A549 (cell line): ENCODE results near the gene BNC2. TPM values are rescaled to one million over a fixed set of nuclear protein-coding genes. Genes with fewer than 3 reads are reported as not detected.

Source experiments
- ATAC-seq, 2 experiments: fragments of 200-7000 bp in 1 of 2; fragments of >200 bp in 1 of 2; cut with Nextera tagmentation in 1 of 2; cut with Tn5 transposase in 1 of 2; 3 replicates each; pipeline versions ENCODE4 v1.8.0 to v1.9.1; 2018 to 2020; ENCODE audit warnings: mild to moderate bottlenecking in 1 of 2, moderate library complexity in 1 of 2
- CTCF ChIA-PET: fragments of 300-600 bp; sonication (Branson Sonifier 250); formaldehyde crosslinking; extraction: SDS; loops from one replicate; lab custom pipeline; 2021; ENCODE audit warnings: antibody characterized with exemption, inconsistent platforms; lab: Yijun Ruan, JAX
- POLR2A ChIA-PET: fragments of 350-600 bp; formaldehyde crosslinking; extraction: SDS; loops from one replicate; lab custom pipeline; 2021; ENCODE audit warnings: antibody characterized with exemption, inconsistent platforms; lab: Yijun Ruan, JAX
- DNase-seq, 2 experiments: peaks; one replicate each; pipeline versions ENCODE4 v3.0.0 to v3.0.0-alpha.2; 2011 to 2016; ENCODE audit warnings: low read depth in 1 of 2, low spot score in 1 of 2
- FAIRE-seq: peaks from 2 replicates; lab custom pipeline; 2011; peaks lifted over from hg19 to GRCh38; lab: Jason Lieb, UNC
- H3K27ac ChIP-seq, 2 experiments: fragments of >200 bp; sonication (Bioruptor Twin); formaldehyde crosslinking; 3 replicates each; pipeline ENCODE4 v1.5.1; 2016 to 2017
- H3K4me1 ChIP-seq: fragments of >200 bp; sonication (Bioruptor Twin); formaldehyde crosslinking; 3 replicates; pipeline ENCODE4 v1.6.1; 2016
- H3K4me2 ChIP-seq: fragments of >200 bp; sonication (Bioruptor Twin); formaldehyde crosslinking; 3 replicates; pipeline ENCODE4 v1.6.1; 2016
- H3K4me3 ChIP-seq: fragments of >200 bp; sonication (Bioruptor Twin); formaldehyde crosslinking; 3 replicates; pipeline ENCODE4 v1.5.1; 2016
- H3K9me3 ChIP-seq: fragments of >200 bp; sonication (Bioruptor Twin); formaldehyde crosslinking; 3 replicates; pipeline ENCODE4 v1.6.1; 2016
- BHLHE40 ChIP-seq: IDR thresholded peaks from 2 replicates; pipeline ENCODE4 v1.6.1; 2012; ENCODE audit warnings: low read depth, low read length, inconsistent platforms
- CTCF ChIP-seq: fragments of >200 bp; sonication (Bioruptor Twin); formaldehyde crosslinking; IDR thresholded peaks from 3 replicates; pipeline ENCODE4 v1.5.1; 2016
- E2F6 ChIP-seq: IDR thresholded peaks from 2 replicates; pipeline ENCODE4 v1.6.1; 2012; ENCODE audit warnings: low read depth, borderline replicate concordance
- EHMT2 ChIP-seq: fragments of 200-600 bp; sonication (generic); IDR thresholded peaks from 2 replicates; pipeline ENCODE4 v1.6.1; 2016; ENCODE audit warnings: antibody characterized with exemption, low read depth, mild to moderate bottlenecking, moderate library complexity
- HES2 ChIP-seq: fragments of >200 bp; sonication (Bioruptor Twin); formaldehyde crosslinking; IDR thresholded peaks from 2 replicates; pipeline ENCODE4 v1.6.1; 2016
- HEYL ChIP-seq: fragments of 250-450 bp; sonication (Bioruptor Pico); IDR thresholded peaks from 2 replicates; pipeline ENCODE4 v1.8.0; 2021; ENCODE audit warnings: mild to moderate bottlenecking, moderate library complexity
- HMGXB4 ChIP-seq: fragments of 250-450 bp; sonication (Bioruptor Pico); IDR thresholded peaks from 2 replicates; pipeline ENCODE4 v1.5.0; 2021; ENCODE audit warnings: mild to moderate bottlenecking, moderate library complexity, borderline replicate concordance
- HOXB13 ChIP-seq: fragments of 250-450 bp; sonication (Bioruptor Pico); IDR thresholded peaks from 2 replicates; pipeline ENCODE4 v1.5.0; 2020; ENCODE audit warnings: low read depth, mild to moderate bottlenecking, moderate library complexity
- HOXB5 ChIP-seq: fragments of 250-450 bp; sonication (Bioruptor Pico); IDR thresholded peaks from 2 replicates; pipeline ENCODE4 v1.5.0; 2020; ENCODE audit warnings: mild to moderate bottlenecking, moderate library complexity
- KDM1A ChIP-seq: fragments of 200-600 bp; sonication (generic); IDR thresholded peaks from 2 replicates; pipeline ENCODE4 v1.6.1; 2016; ENCODE audit warnings: low read depth, mild to moderate bottlenecking
- MAFK ChIP-seq: fragments of 450-650 bp; IDR thresholded peaks from 2 replicates; pipeline ENCODE4 v1.6.1; 2014; ENCODE audit not compliant: partially characterized antibody
- MAZ ChIP-seq: fragments of 150-350 bp; IDR thresholded peaks from 2 replicates; pipeline ENCODE4 v1.6.1; 2014; ENCODE audit warnings: antibody characterized with exemption, low read depth, low read length, borderline replicate concordance
- MYC ChIP-seq: IDR thresholded peaks from 2 replicates; pipeline ENCODE4 v1.6.1; 2012; ENCODE audit warnings: mild to moderate bottlenecking, inconsistent platforms, low read length, improper control_type of control experiment, borderline replicate concordance
- NR3C1 ChIP-seq: fragments of >200 bp; sonication (Bioruptor Twin); formaldehyde crosslinking; IDR thresholded peaks from 3 replicates; pipeline ENCODE4 v1.6.1; 2017
- POLR2AphosphoS2 ChIP-seq: conservative IDR thresholded peaks from 2 replicates; pipeline ENCODE4 v1.6.1; 2012; ENCODE audit warnings: low read length, improper control_type of control experiment, inconsistent platforms
- RARB ChIP-seq: fragments of 250-450 bp; sonication (Bioruptor Pico); IDR thresholded peaks from 2 replicates; pipeline ENCODE4 v1.8.0; 2021; ENCODE audit warnings: mild to moderate bottlenecking, moderate library complexity
- RCOR1 ChIP-seq: fragments of 150-350 bp; IDR thresholded peaks from 2 replicates; pipeline ENCODE4 v1.6.1; 2014; ENCODE audit warnings: antibody characterized with exemption, low read length, low read depth
- REST ChIP-seq: fragments of 200-600 bp; sonication (generic); IDR thresholded peaks from 2 replicates; pipeline ENCODE4 v1.6.1; 2016; ENCODE audit warnings: antibody characterized with exemption, mild to moderate bottlenecking, moderate library complexity
- RFX5 ChIP-seq: fragments of 450-650 bp; IDR thresholded peaks from 2 replicates; pipeline ENCODE4 v1.7.1; 2014; ENCODE audit warnings: antibody characterized with exemption, mild to moderate bottlenecking, moderate library complexity
- RNF2 ChIP-seq: fragments of 200-600 bp; sonication (generic); IDR thresholded peaks from 2 replicates; pipeline ENCODE4 v1.6.1; 2016; ENCODE audit warnings: low read depth, mild to moderate bottlenecking, antibody characterized with exemption, moderate library complexity, borderline replicate concordance
- SMC3 ChIP-seq: fragments of >200 bp; sonication (Bioruptor Twin); formaldehyde crosslinking; IDR thresholded peaks from 3 replicates; pipeline ENCODE4 v1.6.1; 2018; ENCODE audit warnings: inconsistent platforms
- SREBF2 ChIP-seq: fragments of 450-650 bp; IDR thresholded peaks from 2 replicates; pipeline ENCODE4 v1.6.1; 2014; ENCODE audit warnings: mild to moderate bottlenecking, moderate library complexity
- TP53 ChIP-seq: fragments of 250-450 bp; sonication (Bioruptor Pico); IDR thresholded peaks from 2 replicates; pipeline ENCODE4 v1.5.0; 2021; ENCODE audit warnings: mild to moderate bottlenecking, moderate library complexity
- ZC3H11A ChIP-seq: fragments of 450-650 bp; IDR thresholded peaks from 2 replicates; pipeline ENCODE4 v1.6.1; 2014; ENCODE audit warnings: antibody characterized with exemption, mild to moderate bottlenecking
- ZFP36 ChIP-seq: fragments of 450-650 bp; IDR thresholded peaks from 2 replicates; pipeline ENCODE4 v1.6.1; 2014; ENCODE audit warnings: borderline replicate concordance; ENCODE audit not compliant: partially characterized antibody
- WGBS: methylation state at CpG from one replicate; pipeline ENCODE4 v1.1.6; 2017; ENCODE audit errors: missing lambda C conversion rate; 5-methylcytosine and 5-hydroxymethylcytosine counted together
- polyA plus RNA-seq, 4 experiments: library from polyadenylated mRNA; depleted of rRNA in 3 of 4; stranded (reverse); fragments of >200 nt; fragmentation: RNase III in 1 of 4; extraction: RNeasy Plus Mini Kit Qiagen cat#74134 plus additional on column Dnase treatment in 1 of 4; gene quantifications; 2 replicates in 3 of 4; 3 replicates in 1 of 4; pipeline ENCODE4 v1.2.3, GENCODE V29; 2011 to 2017

BNC2 gene
- polyA plus RNA-seq, 2 of the 4 experiments (the other 2 are of a cell fraction): 6.2 to 7.5 TPM

GRCh38 chr9:16553869-16554540 is 316.5 kb downstream of the BNC2 start:
- Histone ChIP-seq H3K4me3 (no peak overlapping the region), H3K27ac (no peak overlapping the region), H3K4me2 (no peak overlapping the region), H3K4me1 (no peaks in the 10 kb centered on the region), H3K9me3 (no peaks in the 10 kb centered on the region)
- DNase-seq (no peak), ATAC-seq (no peak), FAIRE-seq (no peak)
- CTCF ChIA-PET: interaction anchor here (0.8 kb wide), 1 partner anchor 36 kb away, joined by 3 read pairs; no protein-coding TSS in a partner anchor
- no peak for TF ChIP-seq MAZ
- TF ChIP-seq SMC3: no peak
- TF ChIP-seq HOXB13 (CRISPR knock-in tag): no peak
- no peak for TF ChIP-seq HOXB5 (CRISPR knock-in tag)
- no peak for TF ChIP-seq EHMT2
- no peak for TF ChIP-seq NR3C1
- no peak for TF ChIP-seq MYC
- no peak for TF ChIP-seq REST
- no peak for TF ChIP-seq RNF2
- TF ChIP-seq POLR2AphosphoS2: no peak
- 96% methylated on average over 7 of the region's 7 CpGs for WGBS
- POLR2A ChIA-PET: no interaction called here

- DNase-seq (no peak), FAIRE-seq (no peak), ATAC-seq (no peak)
- H3K9me3 ChIP-seq: no peaks in the 10 kb centered on the region
- no peak overlapping the region for H3K4me3 ChIP-seq
- H3K27ac ChIP-seq: no peak overlapping the region
- WGBS: 74% methylated on average over 9 of the region's 15 CpGs
- TF ChIP-seq MAFK: no peak
- no peak for TF ChIP-seq HEYL (CRISPR knock-in tag)
- TF ChIP-seq TP53 (CRISPR knock-in tag): no peak
- TF ChIP-seq RCOR1: no peak
- TF ChIP-seq CTCF: no peak
- no peak for TF ChIP-seq E2F6
- TF ChIP-seq KDM1A: no peak
- TF ChIP-seq MYC: no peak
- no peak for TF ChIP-seq RFX5
- TF ChIP-seq SREBF2: no peak
- no peak for TF ChIP-seq BHLHE40
- TF ChIP-seq ZC3H11A: no peak
- no peak for TF ChIP-seq REST
- TF ChIP-seq HMGXB4: no peak
- no peak for TF ChIP-seq HES2
- TF ChIP-seq RARB (CRISPR knock-in tag): no peak
- no peak for TF ChIP-seq ZFP36
- POLR2A ChIA-PET: no interaction called here
- CTCF ChIA-PET: no interaction called here
- no peaks in the 10 kb centered on the region for H3K4me1 ChIP-seq
- H3K4me2 ChIP-seq: no peak overlapping the region
These were observed 318.2 kb downstream of the BNC2 start for GRCh38 chr9:16552252-16552651.
